ENCODE results near the gene MYO5C. TPM values are rescaled to one million over a fixed set of nuclear protein-coding genes. Genes with fewer than 3 reads are reported as not detected.

MYO5C gene
- total and polyA plus RNA-seq, 4 donors = 4.2 to 15.8 (median 6.6) TPM

DNA sequence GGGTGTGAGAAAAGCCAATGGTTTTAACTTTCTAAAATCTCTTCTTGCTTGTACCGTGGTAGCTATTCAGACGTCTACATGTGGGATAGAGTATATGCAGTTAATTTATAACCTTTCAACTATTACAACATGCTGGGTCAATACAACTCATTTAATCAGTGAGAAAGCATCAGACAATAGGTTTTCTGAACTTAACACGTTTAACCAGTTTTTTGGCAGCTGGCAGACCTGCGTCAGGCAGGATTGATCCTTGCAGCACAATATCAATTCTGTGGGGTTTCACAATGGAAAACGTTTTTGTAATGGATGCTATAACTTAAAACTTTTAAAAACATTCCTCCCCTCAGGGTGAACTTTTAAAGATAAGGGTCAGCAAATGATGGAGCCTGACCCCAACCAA lies 110.9 kb downstream of the MYO5C start:
- no peaks in the 10 kb centered on the region for H3K9me3 ChIP-seq (ENCODE audit: control insufficient read depth, insufficient read depth, low read length)
- H3K27ac ChIP-seq (ENCODE audit: low read depth, low read length) = no peak overlapping the region
- peaks cover 6% of the 10 kb centered on the region for H3K27me3 ChIP-seq (ENCODE audit: control insufficient read depth, insufficient read depth, low read length)
- peaks cover 17% of the 10 kb centered on the region for H3K4me1 ChIP-seq (ENCODE audit: control insufficient read depth, insufficient read depth, low read length)
- no peak overlapping the region for H3K4me3 ChIP-seq (ENCODE audit: low read depth, low read length)
- no peak for DNase-seq (ENCODE audit: low read depth in 4 of 6, low spot score in 6 of 6)
- no peaks in the 10 kb centered on the region for H3K36me3 ChIP-seq (ENCODE audit: control insufficient read depth, insufficient read depth, low read length)
- no CpG with 5 or more reads among the region's 5 CpGs for WGBS (ENCODE audit: insufficient coverage)

DNA sequence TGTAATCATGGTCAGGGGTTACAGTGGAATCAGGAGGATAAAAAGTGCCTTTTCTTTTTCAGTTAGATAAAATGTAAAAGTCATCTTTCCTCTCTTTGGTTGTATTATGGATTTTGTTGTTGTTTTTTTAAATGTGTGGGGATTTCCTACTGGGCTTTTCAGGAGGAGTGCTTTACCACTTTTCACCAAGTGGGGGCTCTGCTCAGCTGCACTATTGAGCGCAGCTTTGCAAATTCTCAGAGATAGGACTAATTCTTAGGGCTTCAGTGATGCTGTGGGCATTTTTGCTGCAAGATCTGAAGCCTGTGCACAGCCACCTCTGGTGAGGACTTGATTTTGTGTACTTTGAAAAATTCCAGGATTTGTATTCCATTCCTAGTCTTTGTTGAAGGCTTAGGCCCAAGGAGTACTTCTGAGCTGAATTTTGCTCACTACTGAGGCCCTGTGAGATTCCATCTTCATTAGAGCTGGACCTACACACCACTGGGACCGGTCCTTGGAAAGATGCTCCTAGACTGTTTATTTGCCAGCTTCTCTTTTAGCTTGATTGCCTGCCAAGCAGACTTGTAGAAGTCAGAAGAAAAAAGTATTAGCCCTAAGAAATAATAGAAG lies 111.9 kb downstream of the MYO5C start:
- Histone ChIP-seq H3K36me3 (ENCODE audit: control insufficient read depth, insufficient read depth, low read length) (no peaks in the 10 kb centered on the region), H3K9me3 (ENCODE audit: control insufficient read depth, insufficient read depth, low read length) (no peaks in the 10 kb centered on the region), H3K4me1 (ENCODE audit: control insufficient read depth, insufficient read depth, low read length) (peaks cover 24% of the 10 kb centered on the region), H3K27me3 (ENCODE audit: control insufficient read depth, insufficient read depth, low read length) (peaks cover 6% of the 10 kb centered on the region), H3K4me3 (ENCODE audit: low read depth, low read length) (no peak overlapping the region), H3K27ac (ENCODE audit: low read depth, low read length) (no peak overlapping the region)
- DNase-seq (ENCODE audit: low read depth in 4 of 6, low spot score in 6 of 6) = peak in 4 of 6 donors; percentile 24 to 85 (median 47)
- 20% methylated on average over 1 of the region's 2 CpGs for WGBS (ENCODE audit: insufficient coverage)

DNA sequence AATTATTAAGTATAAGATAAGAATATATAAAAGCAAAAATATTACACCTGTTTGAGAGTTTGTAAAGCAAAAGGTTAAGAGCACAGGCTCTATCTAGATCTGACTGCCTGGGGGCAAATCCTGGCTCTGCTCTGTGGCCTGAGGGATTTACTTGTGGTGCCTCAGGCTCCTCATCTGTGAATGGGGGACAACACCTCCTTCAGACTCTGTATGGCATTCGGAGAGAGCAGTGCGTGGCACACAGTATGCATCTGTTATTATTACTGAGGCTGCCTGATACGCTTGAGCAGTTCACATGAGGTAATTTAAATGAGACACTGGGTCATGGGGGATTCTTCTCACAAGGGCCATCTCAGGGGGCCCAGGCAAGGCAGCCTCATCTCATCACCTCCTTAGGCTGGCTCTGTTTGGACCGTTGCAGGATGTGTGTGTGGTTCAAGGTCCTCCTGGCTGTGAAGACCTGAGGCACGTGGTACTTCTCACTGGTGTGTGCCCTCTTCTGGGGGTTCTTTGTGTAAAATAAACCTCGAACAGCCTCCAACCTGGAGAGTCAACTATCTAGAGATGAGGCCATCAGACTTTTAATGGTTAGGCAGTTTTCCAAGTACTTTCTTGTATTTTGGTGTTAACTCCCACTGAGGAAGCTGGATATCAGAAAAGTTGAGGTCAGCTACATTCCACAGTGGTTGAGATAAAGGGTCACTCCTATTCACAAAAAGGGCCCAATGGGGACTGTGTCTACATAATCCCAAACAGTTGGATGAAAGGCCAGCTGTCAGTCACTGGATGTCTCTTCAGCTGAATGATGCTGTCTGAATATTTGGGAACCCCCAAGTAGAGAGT lies 113.4 kb downstream of the MYO5C start:
- no peak overlapping the region for H3K27ac ChIP-seq (ENCODE audit: low read depth, low read length)
- DNase-seq (ENCODE audit: low read depth in 4 of 6, low spot score in 6 of 6) = no peak
- no peaks in the 10 kb centered on the region for H3K9me3 ChIP-seq (ENCODE audit: control insufficient read depth, insufficient read depth, low read length)
- 90% methylated on average over 4 of the region's 6 CpGs for WGBS (ENCODE audit: insufficient coverage)
- peaks cover 25% of the 10 kb centered on the region for H3K4me1 ChIP-seq (ENCODE audit: control insufficient read depth, insufficient read depth, low read length)
- peaks cover 6% of the 10 kb centered on the region for H3K27me3 ChIP-seq (ENCODE audit: control insufficient read depth, insufficient read depth, low read length)
- H3K4me3 ChIP-seq (ENCODE audit: low read depth, low read length) = no peak overlapping the region
- H3K36me3 ChIP-seq (ENCODE audit: control insufficient read depth, insufficient read depth, low read length) = no peaks in the 10 kb centered on the region

DNA sequence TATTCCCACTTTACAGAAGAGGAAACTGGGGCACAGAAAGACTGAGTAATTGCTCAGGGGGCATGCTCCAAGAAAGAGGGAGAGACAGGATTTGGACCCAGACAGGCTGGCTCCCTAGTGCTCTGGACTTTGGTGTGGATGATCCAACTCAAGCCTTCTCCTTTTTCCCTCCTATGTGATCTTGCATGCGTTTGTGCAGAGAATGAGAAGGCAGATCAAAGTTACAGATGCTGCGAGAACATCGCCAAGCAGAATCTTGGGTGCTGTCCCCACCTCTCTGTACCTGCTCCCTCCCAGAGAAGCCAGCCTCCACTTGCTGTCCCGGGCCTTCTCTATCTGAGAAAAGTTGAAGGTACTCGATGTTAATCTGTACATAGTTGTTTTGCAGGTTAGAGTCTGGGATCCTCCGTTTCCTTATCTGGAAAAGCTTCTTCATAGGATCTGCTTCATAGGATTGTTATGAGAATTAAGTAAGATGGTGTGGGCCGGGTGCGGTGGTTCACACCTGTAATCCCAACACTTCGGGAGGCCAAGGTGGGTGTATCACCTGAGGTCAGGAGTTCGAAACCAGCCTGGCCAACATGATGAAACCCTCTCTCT lies 114.7 kb downstream of the MYO5C start:
- peaks cover 6% of the 10 kb centered on the region for H3K27me3 ChIP-seq (ENCODE audit: control insufficient read depth, insufficient read depth, low read length)
- no peaks in the 10 kb centered on the region for H3K9me3 ChIP-seq (ENCODE audit: control insufficient read depth, insufficient read depth, low read length)
- H3K27ac ChIP-seq (ENCODE audit: low read depth, low read length) = no peak overlapping the region
- no peaks in the 10 kb centered on the region for H3K36me3 ChIP-seq (ENCODE audit: control insufficient read depth, insufficient read depth, low read length)
- H3K4me1 ChIP-seq (ENCODE audit: control insufficient read depth, insufficient read depth, low read length) = peaks cover 19% of the 10 kb centered on the region
- peak overlapping the region; percentile 69 for H3K4me3 ChIP-seq (ENCODE audit: low read depth, low read length)
- WGBS (ENCODE audit: insufficient coverage) = 94% methylated on average over 6 of the region's 10 CpGs
- no peak for DNase-seq (ENCODE audit: low read depth in 4 of 6, low spot score in 6 of 6)

DNA sequence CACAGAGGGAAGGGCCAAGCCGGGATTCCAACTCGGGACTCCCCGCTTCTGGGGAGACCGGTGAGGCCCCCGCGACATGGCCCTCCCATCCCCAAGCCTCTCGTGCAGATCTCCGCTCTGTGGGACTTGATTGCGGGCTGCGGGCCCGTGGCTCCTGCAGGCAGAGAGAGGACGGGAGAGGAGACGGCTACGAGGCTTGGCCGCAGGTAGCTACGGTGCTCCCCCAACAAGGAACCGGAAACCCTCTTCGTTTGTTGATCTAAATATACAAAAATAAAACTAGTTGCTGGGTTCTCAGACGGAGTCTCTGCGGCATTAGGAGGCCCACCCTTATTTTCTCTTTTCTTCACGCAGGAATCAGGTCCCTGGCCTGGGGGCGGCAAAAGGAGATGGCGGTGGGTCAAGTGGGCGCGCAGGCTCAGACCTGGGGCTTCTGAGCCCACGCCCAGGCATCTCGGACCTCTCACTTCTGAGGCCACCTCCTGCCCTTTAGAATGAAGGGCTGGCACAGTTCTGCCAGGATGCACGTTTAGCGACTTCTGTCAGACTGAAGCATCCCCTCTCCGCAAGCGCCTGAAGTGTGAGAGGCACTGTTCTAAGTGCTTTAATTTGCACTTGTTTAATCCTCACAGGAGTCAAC lies 115.3 kb downstream of the MYO5C start:
- Histone ChIP-seq H3K9me3 (ENCODE audit: control insufficient read depth, insufficient read depth, low read length) (no peaks in the 10 kb centered on the region), H3K4me3 (ENCODE audit: low read depth, low read length) (peak overlapping the region; percentile 69), H3K27ac (ENCODE audit: low read depth, low read length) (peak overlapping the region; percentile 73), H3K27me3 (ENCODE audit: control insufficient read depth, insufficient read depth, low read length) (peaks cover 6% of the 10 kb centered on the region), H3K4me1 (ENCODE audit: control insufficient read depth, insufficient read depth, low read length) (peaks cover 19% of the 10 kb centered on the region), H3K36me3 (ENCODE audit: control insufficient read depth, insufficient read depth, low read length) (no peaks in the 10 kb centered on the region)
- WGBS (ENCODE audit: insufficient coverage) = 1% methylated on average over 23 of the region's 31 CpGs
- peak in 3 of 6 donors; percentile 2 to 49 (median 5) for DNase-seq (ENCODE audit: low read depth in 4 of 6, low spot score in 6 of 6)

DNA sequence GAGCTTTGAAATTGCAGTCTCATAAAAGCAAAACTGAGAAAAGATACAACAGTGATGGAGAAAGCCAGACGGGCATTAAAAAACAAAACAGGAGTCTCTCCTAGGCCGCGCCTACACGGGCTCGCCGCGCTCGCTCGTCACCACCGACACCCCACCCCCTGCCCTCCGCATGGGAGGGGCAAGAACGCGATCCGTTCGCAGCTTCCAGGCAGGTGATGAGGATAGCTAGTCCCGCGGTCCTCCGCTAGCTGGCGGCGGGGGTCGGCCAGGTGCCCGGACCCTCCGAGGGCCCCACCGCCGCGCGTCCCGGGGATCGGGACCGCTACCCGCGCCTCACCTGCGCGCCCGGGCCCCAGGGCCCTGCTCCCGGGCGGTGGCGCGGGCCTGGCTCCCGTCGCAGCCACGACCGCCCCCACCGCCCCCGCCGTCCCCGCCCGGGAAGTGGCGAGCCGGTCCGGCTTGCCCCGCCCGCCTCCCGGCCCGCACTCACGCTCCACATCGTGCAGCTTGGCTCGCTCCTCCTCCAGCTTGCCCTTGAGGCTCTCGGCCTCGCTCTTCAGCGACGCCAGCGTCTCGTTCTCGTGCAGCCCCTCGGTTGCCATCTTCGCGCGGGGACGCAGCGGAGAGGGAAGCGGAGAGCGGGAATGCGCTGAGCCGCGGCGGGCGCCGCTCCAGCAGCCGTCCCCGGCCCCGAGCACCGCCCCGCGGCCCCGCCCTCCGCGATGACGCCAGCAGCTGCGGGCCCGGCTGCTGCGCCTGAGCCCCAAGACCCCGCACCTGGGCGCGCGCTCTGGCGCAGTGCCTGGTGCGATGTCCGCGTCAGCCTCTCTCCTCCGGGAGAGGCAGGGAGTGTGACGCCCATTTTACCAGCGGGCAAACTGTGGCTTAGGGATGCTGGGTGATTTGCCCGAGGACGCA lies 116.1 kb downstream of the MYO5C start:
- H3K9me3 ChIP-seq (ENCODE audit: control insufficient read depth, insufficient read depth, low read length) = no peaks in the 10 kb centered on the region
- H3K36me3 ChIP-seq (ENCODE audit: control insufficient read depth, insufficient read depth, low read length) = no peaks in the 10 kb centered on the region
- peak; percentile 63 to 96 (median 74) for DNase-seq (ENCODE audit: low read depth in 4 of 6, low spot score in 6 of 6)
- peak overlapping the region; percentile 73 for H3K27ac ChIP-seq (ENCODE audit: low read depth, low read length)
- under 1% methylated on average over 105 of the region's 105 CpGs for WGBS (ENCODE audit: insufficient coverage)
- H3K4me1 ChIP-seq (ENCODE audit: control insufficient read depth, insufficient read depth, low read length) = peaks cover 19% of the 10 kb centered on the region
- peaks cover 6% of the 10 kb centered on the region for H3K27me3 ChIP-seq (ENCODE audit: control insufficient read depth, insufficient read depth, low read length)
- peak overlapping the region; percentile 69 for H3K4me3 ChIP-seq (ENCODE audit: low read depth, low read length)

DNA sequence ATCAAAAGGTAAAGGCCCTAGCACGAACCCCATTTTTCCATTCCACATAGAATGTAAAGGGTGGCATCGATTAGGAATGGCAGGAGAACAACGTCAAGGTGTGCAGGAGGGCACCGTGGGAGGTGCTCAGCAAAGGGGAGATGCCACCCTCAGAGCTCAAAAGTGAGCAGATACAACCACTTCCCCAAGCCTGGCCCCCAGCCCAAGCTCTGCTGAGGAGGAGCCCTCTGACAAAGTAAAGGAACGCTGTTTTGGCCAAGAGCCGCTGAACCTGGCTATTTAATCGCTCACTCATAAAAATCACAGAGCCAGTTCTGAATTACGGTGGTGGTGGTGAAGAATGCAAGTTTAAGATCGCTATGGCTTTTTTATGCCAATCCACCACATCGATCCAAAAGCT lies 116.8 kb downstream of the MYO5C start:
- WGBS (ENCODE audit: insufficient coverage) = 11% methylated on average over 3 of the region's 10 CpGs
- peak overlapping the region; percentile 69 for H3K4me3 ChIP-seq (ENCODE audit: low read depth, low read length)
- H3K4me1 ChIP-seq (ENCODE audit: control insufficient read depth, insufficient read depth, low read length) = peaks cover 19% of the 10 kb centered on the region
- peak overlapping the region; percentile 22 for H3K27ac ChIP-seq (ENCODE audit: low read depth, low read length)
- peak in 1 of 6 donors; percentile 4 for DNase-seq (ENCODE audit: low read depth in 4 of 6, low spot score in 6 of 6)
- H3K9me3 ChIP-seq (ENCODE audit: control insufficient read depth, insufficient read depth, low read length) = no peaks in the 10 kb centered on the region
- no peaks in the 10 kb centered on the region for H3K36me3 ChIP-seq (ENCODE audit: control insufficient read depth, insufficient read depth, low read length)
- H3K27me3 ChIP-seq (ENCODE audit: control insufficient read depth, insufficient read depth, low read length) = peaks cover 6% of the 10 kb centered on the region

DNA sequence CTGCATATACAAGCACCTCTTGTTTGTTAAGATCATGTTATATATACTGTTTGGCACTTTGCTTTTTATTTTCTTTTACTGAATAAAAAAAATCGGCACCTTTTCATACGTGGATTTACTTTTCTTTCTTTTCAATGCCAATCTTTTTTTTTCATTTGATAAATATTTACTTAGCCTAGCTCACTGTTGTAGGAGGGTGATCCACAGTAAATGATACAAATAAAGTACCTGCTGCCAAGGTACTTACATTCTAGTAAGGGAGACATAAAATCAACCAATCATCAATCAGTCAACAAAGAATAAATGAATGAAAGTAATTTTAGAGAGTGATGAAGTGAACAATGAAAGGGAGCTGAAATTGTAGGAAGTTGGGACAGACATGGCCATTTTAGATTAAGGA lies 122.7 kb downstream of the MYO5C start:
- Histone ChIP-seq H3K4me1 (ENCODE audit: control insufficient read depth, insufficient read depth, low read length) (no peaks in the 10 kb centered on the region), H3K27me3 (ENCODE audit: control insufficient read depth, insufficient read depth, low read length) (no peaks in the 10 kb centered on the region), H3K4me3 (ENCODE audit: low read depth, low read length) (no peak overlapping the region), H3K36me3 (ENCODE audit: control insufficient read depth, insufficient read depth, low read length) (no peaks in the 10 kb centered on the region), H3K9me3 (ENCODE audit: control insufficient read depth, insufficient read depth, low read length) (no peaks in the 10 kb centered on the region), H3K27ac (ENCODE audit: low read depth, low read length) (no peak overlapping the region)
- no CpG with 5 or more reads among the region's 2 CpGs for WGBS (ENCODE audit: insufficient coverage)
- no peak for DNase-seq (ENCODE audit: low read depth in 4 of 6, low spot score in 6 of 6)

DNA sequence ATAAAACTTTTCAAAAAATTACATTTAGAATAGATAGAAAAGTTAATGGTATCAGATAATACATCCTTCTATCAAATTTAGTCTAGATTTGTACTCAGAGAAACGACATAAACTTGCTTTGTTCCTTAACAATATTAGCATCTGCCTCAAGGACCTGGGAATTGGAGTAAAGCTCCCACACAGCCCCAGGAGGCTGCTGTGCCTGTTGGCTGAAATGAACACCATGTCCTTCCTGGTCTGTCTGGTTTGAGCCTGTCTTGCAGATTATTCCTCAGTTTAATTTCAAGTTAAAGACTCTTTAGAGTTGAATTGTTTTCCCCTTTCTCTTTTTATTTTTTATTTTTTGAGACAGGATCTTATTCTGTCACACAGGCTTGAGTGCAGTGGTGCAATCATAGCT lies 123.8 kb downstream of the MYO5C start:
- WGBS (ENCODE audit: insufficient coverage) = 50% methylated on average over 1 of the region's 1 CpG
- H3K9me3 ChIP-seq (ENCODE audit: control insufficient read depth, insufficient read depth, low read length) = no peaks in the 10 kb centered on the region
- no peaks in the 10 kb centered on the region for H3K4me1 ChIP-seq (ENCODE audit: control insufficient read depth, insufficient read depth, low read length)
- H3K27ac ChIP-seq (ENCODE audit: low read depth, low read length) = no peak overlapping the region
- H3K4me3 ChIP-seq (ENCODE audit: low read depth, low read length) = no peak overlapping the region
- no peaks in the 10 kb centered on the region for H3K27me3 ChIP-seq (ENCODE audit: control insufficient read depth, insufficient read depth, low read length)
- no peaks in the 10 kb centered on the region for H3K36me3 ChIP-seq (ENCODE audit: control insufficient read depth, insufficient read depth, low read length)
- no peak for DNase-seq (ENCODE audit: low read depth in 4 of 6, low spot score in 6 of 6)
